ENCODE measurements around the gene CASKIN1. TPM values are rescaled to one million over a fixed set of nuclear protein-coding genes. Genes with fewer than 3 reads are reported as not detected.

The CASKIN1 gene
- total RNA-seq, 2 donors from 2014 or later: not detected

DNA sequence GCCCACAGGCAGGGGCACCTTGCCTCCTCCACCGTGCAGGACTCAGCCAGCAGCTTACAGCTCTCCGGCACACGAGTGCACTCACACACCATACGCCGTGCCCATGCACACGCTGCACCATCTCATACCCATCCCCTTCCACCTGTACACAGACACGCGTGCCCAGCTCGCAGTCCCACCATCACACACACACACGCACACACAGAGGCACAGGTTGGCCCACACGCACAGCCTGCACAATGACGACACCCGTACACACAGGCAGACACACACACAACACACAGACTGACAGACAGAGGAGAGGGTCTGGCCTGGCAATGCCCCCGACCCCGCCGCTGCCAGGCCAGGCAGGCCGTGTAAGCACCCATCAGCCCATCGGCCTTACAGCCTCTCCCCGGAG lies 12.1 kb downstream of the CASKIN1 start:
- no peaks in the 10 kb centered on the region for H3K4me1 ChIP-seq (ENCODE audit: control insufficient read depth in 1 of 2, low read depth in 2 of 2)
- no peaks in the 10 kb centered on the region for H3K27me3 ChIP-seq (replicated peaks; ENCODE audit: insufficient read depth)
- H3K9me3 ChIP-seq: no peaks in the 10 kb centered on the region
- no peaks in the 10 kb centered on the region for H3K36me3 ChIP-seq
- ATAC-seq (ENCODE audit: insufficient number of reproducible peaks, low FRiP score, low read depth): no peak
- TF ChIP-seq, protein P1, sequence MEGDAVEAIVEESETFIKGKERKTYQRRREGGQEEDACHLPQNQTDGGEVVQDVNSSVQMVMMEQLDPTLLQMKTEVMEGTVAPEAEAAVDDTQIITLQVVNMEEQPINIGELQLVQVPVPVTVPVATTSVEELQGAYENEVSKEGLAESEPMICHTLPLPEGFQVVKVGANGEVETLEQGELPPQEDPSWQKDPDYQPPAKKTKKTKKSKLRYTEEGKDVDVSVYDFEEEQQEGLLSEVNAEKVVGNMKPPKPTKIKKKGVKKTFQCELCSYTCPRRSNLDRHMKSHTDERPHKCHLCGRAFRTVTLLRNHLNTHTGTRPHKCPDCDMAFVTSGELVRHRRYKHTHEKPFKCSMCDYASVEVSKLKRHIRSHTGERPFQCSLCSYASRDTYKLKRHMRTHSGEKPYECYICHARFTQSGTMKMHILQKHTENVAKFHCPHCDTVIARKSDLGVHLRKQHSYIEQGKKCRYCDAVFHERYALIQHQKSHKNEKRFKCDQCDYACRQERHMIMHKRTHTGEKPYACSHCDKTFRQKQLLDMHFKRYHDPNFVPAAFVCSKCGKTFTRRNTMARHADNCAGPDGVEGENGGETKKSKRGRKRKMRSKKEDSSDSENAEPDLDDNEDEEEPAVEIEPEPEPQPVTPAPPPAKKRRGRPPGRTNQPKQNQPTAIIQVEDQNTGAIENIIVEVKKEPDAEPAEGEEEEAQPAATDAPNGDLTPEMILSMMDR (IDR thresholded peaks at IDR 0.05): no peak
- no peak overlapping the region for H3K27ac ChIP-seq
- no peak overlapping the region for H3K4me3 ChIP-seq
- DNase-seq (ENCODE audit: low spot score): no peak

DNA sequence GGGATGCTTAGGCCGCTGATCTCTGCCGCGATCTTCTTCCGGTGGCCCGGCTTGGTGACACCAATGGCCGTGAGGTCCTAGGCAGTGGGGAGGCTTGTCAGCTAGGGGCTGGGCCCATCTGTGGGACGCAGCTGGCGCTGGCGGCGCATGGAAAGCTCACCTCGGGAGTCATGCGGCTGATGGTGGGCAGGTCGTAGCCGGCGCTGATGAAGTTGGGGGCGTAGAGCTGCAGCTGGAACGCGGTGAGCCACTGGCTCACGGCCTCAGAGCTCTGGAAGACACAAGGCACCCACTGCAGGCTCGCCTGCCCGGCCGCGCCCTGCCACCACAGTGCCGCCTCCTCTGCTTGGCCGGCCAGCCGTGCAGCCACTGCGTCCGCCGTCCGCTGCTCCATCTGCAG lies 12.7 kb downstream of the CASKIN1 start:
- Histone ChIP-seq H3K4me3 (no peak overlapping the region), H3K27me3 (replicated peaks; ENCODE audit: insufficient read depth) (no peaks in the 10 kb centered on the region), H3K4me1 (ENCODE audit: control insufficient read depth in 1 of 2, low read depth in 2 of 2) (no peaks in the 10 kb centered on the region), H3K9me3 (no peaks in the 10 kb centered on the region), H3K27ac (no peak overlapping the region), H3K36me3 (no peaks in the 10 kb centered on the region)
- DNase-seq (ENCODE audit: low spot score) (no peak), ATAC-seq (ENCODE audit: insufficient number of reproducible peaks, low FRiP score, low read depth) (no peak)
- TF ChIP-seq, protein P1 (IDR thresholded peaks at IDR 0.05): no peak

DNA sequence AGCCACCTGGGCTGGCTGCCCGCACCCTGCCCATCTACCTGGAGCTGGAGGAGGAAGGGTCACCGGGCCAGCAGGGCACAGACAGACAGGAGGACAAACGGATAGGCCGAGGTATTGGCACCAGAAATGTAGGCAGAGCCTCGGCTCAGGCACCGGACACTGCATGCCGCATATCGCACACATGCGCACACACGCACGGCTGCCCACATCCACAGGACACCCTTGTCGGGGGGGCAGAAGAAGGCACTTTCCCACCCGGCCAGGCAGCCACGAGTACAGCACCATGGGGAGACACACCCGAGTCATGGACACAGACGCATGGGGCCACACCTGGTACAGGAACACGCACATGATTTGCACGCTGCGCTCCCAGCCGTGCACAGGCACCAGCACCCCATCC lies 14.5 kb downstream of the CASKIN1 start:
- ATAC-seq (ENCODE audit: insufficient number of reproducible peaks, low FRiP score, low read depth): no peak
- TF ChIP-seq, protein P1 (IDR thresholded peaks at IDR 0.05): no peak
- H3K36me3 ChIP-seq: peaks cover 4% of the 10 kb centered on the region

DNA sequence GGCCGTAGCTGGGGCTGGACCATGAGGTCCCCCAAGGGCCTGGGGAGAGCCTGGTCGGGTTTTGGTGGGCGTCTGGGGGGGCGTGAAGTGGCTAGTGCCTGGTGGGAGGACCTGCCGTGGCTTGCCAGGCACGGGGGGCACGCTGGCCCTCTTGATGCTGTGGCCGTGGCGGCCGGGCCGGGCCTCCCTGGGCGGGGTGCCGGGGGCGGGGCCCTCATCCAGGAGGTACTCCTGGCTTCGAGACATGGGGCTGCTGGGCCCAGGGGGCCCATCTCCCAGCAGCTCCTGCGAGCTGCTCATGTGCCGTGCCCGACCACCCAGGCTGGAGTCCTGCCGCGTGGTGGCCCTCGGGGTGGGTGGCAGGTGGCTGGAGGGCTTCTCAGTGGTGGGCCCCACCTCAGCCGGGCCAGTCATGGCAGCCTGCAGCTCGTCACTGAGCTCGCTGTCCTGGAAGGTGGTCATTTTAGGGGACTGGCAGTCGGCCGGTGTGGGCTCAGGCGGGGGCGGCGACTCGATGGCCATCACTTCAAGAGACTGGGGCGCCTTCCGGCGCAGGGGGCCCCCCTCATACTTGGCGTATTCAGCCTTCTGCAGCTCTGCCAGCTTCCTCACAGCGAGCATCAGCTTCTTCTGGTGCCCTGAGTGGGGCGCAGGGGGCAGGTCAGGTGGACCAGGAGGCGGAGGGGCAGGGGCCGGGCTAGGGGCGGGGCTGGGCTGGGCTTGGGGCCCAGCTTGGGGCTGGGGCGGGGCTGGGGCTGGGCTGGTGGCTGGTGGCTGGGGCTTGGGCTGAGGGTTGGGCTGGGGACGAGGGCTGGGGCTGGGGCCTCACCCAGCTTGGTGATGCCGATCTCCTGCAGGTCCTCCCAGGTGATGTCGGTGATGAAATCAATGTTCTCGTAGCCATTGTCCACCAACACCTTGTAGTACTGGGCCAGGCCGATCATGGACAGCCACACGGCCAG lies 15.2 kb downstream of the CASKIN1 start:
- no peaks in the 10 kb centered on the region for H3K9me3 ChIP-seq
- DNase-seq (ENCODE audit: low spot score) (no peak), ATAC-seq (ENCODE audit: insufficient number of reproducible peaks, low FRiP score, low read depth) (no peak)
- TF ChIP-seq, protein P1 (IDR thresholded peaks at IDR 0.05): no peak
- H3K4me1 ChIP-seq (ENCODE audit: control insufficient read depth in 1 of 2, low read depth in 2 of 2): no peaks in the 10 kb centered on the region
- no peak overlapping the region for H3K4me3 ChIP-seq
- no peak overlapping the region for H3K27ac ChIP-seq
- peaks cover 7% of the 10 kb centered on the region for H3K36me3 ChIP-seq
- H3K27me3 ChIP-seq (replicated peaks; ENCODE audit: insufficient read depth): no peaks in the 10 kb centered on the region

More for the DNA sequence above, 14.5 kb downstream of the CASKIN1 start:
- Histone ChIP-seq H3K4me1 (ENCODE audit: control insufficient read depth in 1 of 2, low read depth in 2 of 2) (no peaks in the 10 kb centered on the region), H3K27ac (no peak overlapping the region), H3K9me3 (no peaks in the 10 kb centered on the region), H3K27me3 (replicated peaks; ENCODE audit: insufficient read depth) (no peaks in the 10 kb centered on the region), H3K4me3 (no peak overlapping the region)
- DNase-seq (ENCODE audit: low spot score): no peak

DNA sequence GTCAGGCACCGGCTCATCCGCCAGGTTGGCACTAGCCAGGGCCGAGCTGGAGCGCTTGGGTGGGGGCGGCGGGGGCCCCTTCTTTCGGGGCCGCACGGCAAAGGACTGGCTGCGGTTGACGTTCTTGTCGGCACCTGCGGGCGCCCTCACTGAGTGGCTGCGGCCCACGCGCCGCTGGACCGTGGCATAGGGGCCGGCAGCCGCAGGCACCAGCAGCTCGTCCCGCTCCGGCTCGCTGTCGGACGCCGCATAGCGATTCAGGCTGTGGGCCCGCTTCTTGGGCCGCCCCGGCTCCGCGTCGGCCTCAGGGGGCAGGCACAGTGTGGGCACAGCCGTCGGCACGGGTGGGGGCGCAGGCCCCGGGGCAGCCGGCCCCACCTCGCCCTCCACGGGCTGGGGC lies 15.9 kb downstream of the CASKIN1 start:
- no peak for DNase-seq (ENCODE audit: low spot score)
- ATAC-seq (ENCODE audit: insufficient number of reproducible peaks, low FRiP score, low read depth): no peak
- Histone ChIP-seq H3K4me3 (no peak overlapping the region), H3K27ac (no peak overlapping the region), H3K9me3 (no peaks in the 10 kb centered on the region), H3K4me1 (ENCODE audit: control insufficient read depth in 1 of 2, low read depth in 2 of 2) (no peaks in the 10 kb centered on the region), H3K36me3 (peaks cover 14% of the 10 kb centered on the region), H3K27me3 (replicated peaks; ENCODE audit: insufficient read depth) (no peaks in the 10 kb centered on the region)
- TF ChIP-seq, protein P1 (IDR thresholded peaks at IDR 0.05): no peak
